HCT116 (cell line): Measurements from ENCODE around the gene NUP153. TPM values are rescaled to one million over a fixed set of nuclear protein-coding genes. Genes with fewer than 3 reads are reported as not detected.

Source experiments
- ATAC-seq: fragments of 200-7000 bp; cut with Tn5 transposase; 2 replicates; pipeline ENCODE4 v1.9.1; 2020; ENCODE audit warnings: mild to moderate bottlenecking, moderate library complexity
- BruUV-seq: library from RNA; stranded (reverse); fragments of 400-500 nt; replicated peaks from 2 replicates; lab custom pipeline; 2021; lab: Mats Ljungman, UMichigan
- CTCF ChIA-PET: fragments of 300-600 bp; sonication (Branson Sonifier 250); formaldehyde crosslinking; loops from one replicate; lab custom pipeline; 2021; ENCODE audit warnings: antibody characterized with exemption; lab: Charles Lee
- POLR2A ChIA-PET: fragments of 300-600, 350-600 bp; sonication (Branson Sonifier 250); formaldehyde crosslinking; loops from one replicate; lab custom pipeline; 2021; ENCODE audit warnings: antibody characterized with exemption; lab: Charles Lee
- RAD21 ChIA-PET, 2 experiments: fragments of 300-600 bp; sonication (Branson Sonifier 250); formaldehyde crosslinking; loops; one replicate each; lab custom pipeline; 2023; ENCODE audit warnings: low total read pairs in 2 of 2; ENCODE audit not compliant: uncharacterized antibody in 2 of 2, unreplicated experiment in 2 of 2, low non-redundant PET in 1 of 2; lab: Charles Lee
- DNase-seq: peaks from one replicate; pipeline ENCODE4 v3.0.0-alpha.2; 2010; ENCODE audit warnings: low read depth, low spot score
- H2AFZ ChIP-seq: fragments of 200-600 bp; shearing (Covaris generic), sonication (generic); 2 replicates; pipeline ENCODE4 v1.6.1; 2017; ENCODE audit warnings: low read depth, mixed run types, mixed read lengths, antibody characterized with exemption, low read length; ENCODE audit not compliant: poor library complexity, severe bottlenecking
- H3K27ac ChIP-seq: 2 replicates; pipeline ENCODE4 v1.5.1; 2012; ENCODE audit warnings: low read depth, low read length
- H3K27me3 ChIP-seq: fragments of 200-600 bp; sonication (generic); 2 replicates; pipeline ENCODE4 v1.6.1; 2016; ENCODE audit warnings: mixed run types, low read length, mixed read lengths; ENCODE audit not compliant: insufficient read depth
- H3K36me3 ChIP-seq, 2 experiments: fragments of 200-500 bp in 1 of 2; fragments of 200-600 bp in 1 of 2; sonication (Bioruptor generic) in 1 of 2; sonication (generic) in 1 of 2; 2 replicates each; pipeline versions ENCODE4 v1.5.1 to v1.6.1; 2014 to 2016; ENCODE audit warnings: low read length in 2 of 2, inconsistent platforms in 1 of 2, mixed read lengths in 1 of 2, mixed run types in 1 of 2; ENCODE audit not compliant: insufficient read depth in 2 of 2, control insufficient read depth in 1 of 2
- H3K4me1 ChIP-seq, 2 experiments: fragments of 200-600 bp in 1 of 2; sonication (generic) in 1 of 2; 2 replicates each; pipeline versions ENCODE4 v1.5.1 to v1.6.1; 2012 to 2017; ENCODE audit warnings: low read length in 2 of 2, inconsistent platforms in 1 of 2, mild to moderate bottlenecking in 1 of 2, mixed read lengths in 1 of 2, mixed run types in 1 of 2, moderate library complexity in 1 of 2; ENCODE audit not compliant: insufficient read depth in 2 of 2, control insufficient read depth in 1 of 2
- H3K4me2 ChIP-seq: fragments of 200-600 bp; sonication (generic); 2 replicates; pipeline ENCODE4 v1.6.1; 2017; ENCODE audit warnings: mixed run types, low read length, mixed read lengths
- H3K4me3 ChIP-seq, 2 experiments: fragments of 200-600 bp in 1 of 2; sonication (generic) in 1 of 2; replicated peaks in 1 of 2; 2 replicates each; pipeline ENCODE4 v1.5.1; 2011 to 2016; ENCODE audit warnings: low read length in 2 of 2, control low read depth in 1 of 2, low read depth in 1 of 2, mild to moderate bottlenecking in 1 of 2, mixed read lengths in 1 of 2, mixed run types in 1 of 2
- H3K79me2 ChIP-seq: fragments of 200-600 bp; sonication (generic); 2 replicates; pipeline ENCODE4 v1.6.1; 2017; ENCODE audit warnings: mild to moderate bottlenecking, mixed run types, low read length, moderate library complexity, mixed read lengths; ENCODE audit not compliant: insufficient read depth
- H3K9ac ChIP-seq: fragments of 200-600 bp; sonication (generic); 2 replicates; pipeline ENCODE4 v1.6.1; 2016; ENCODE audit warnings: low read length, mixed read lengths
- H3K9me2 ChIP-seq: fragments of 200-600 bp; sonication (generic), shearing (Covaris generic); 2 replicates; pipeline ENCODE4 v1.6.1; 2017; ENCODE audit warnings: mixed run types, mild to moderate bottlenecking, moderate library complexity; ENCODE audit not compliant: insufficient read depth
- H3K9me3 ChIP-seq, 2 experiments: fragments of 200-500 bp in 1 of 2; fragments of 200-600 bp in 1 of 2; sonication (Bioruptor generic) in 1 of 2; sonication (generic) in 1 of 2; 2 replicates each; pipeline ENCODE4 v1.6.1; 2014 to 2017; ENCODE audit warnings: low read length in 2 of 2, mixed read lengths in 2 of 2, inconsistent platforms in 1 of 2, low read depth in 1 of 2, mild to moderate bottlenecking in 1 of 2, mixed run types in 1 of 2, moderate library complexity in 1 of 2; ENCODE audit not compliant: control insufficient read depth in 1 of 2, insufficient read depth in 1 of 2
- H4K20me1 ChIP-seq: fragments of 200-600 bp; sonication (generic), shearing (Covaris generic); 2 replicates; pipeline ENCODE4 v1.6.1; 2017; ENCODE audit warnings: mixed run types, mild to moderate bottlenecking, moderate library complexity; ENCODE audit not compliant: insufficient read depth
- ATF3 ChIP-seq: IDR thresholded peaks from 2 replicates; pipeline ENCODE4 v1.6.1; 2012
- CEBPB ChIP-seq: IDR thresholded peaks from 2 replicates; pipeline ENCODE4 v1.6.1; 2012; ENCODE audit warnings: low read depth
- CTCF ChIP-seq, 3 experiments: fragments of 200-600 bp in 1 of 3; sonication (generic) in 1 of 3; IDR thresholded peaks in 2 of 3; conservative IDR thresholded peaks in 1 of 3; 2 replicates each; pipeline ENCODE4 v1.5.1; 2012 to 2017; ENCODE audit warnings: low read depth in 2 of 3, low read length in 2 of 3, antibody characterized with exemption in 1 of 3, borderline replicate concordance in 1 of 3, control low read depth in 1 of 3, mild to moderate bottlenecking in 1 of 3, mixed read lengths in 1 of 3, mixed run types in 1 of 3, moderate library complexity in 1 of 3; ENCODE audit not compliant: insufficient read depth in 1 of 3
- ELF1 ChIP-seq: IDR thresholded peaks from 2 replicates; pipeline ENCODE4 v1.6.1; 2012; ENCODE audit warnings: low read depth, borderline replicate concordance
- EZH2phosphoT487 ChIP-seq: fragments of 200-600 bp; IDR thresholded peaks from 2 replicates; pipeline ENCODE4 v1.6.1; 2018; ENCODE audit warnings: antibody characterized with exemption, borderline replicate concordance
- JUND ChIP-seq: IDR thresholded peaks from 2 replicates; pipeline ENCODE4 v1.6.1; 2012
- MAX ChIP-seq: IDR thresholded peaks from 2 replicates; pipeline ENCODE4 v1.6.1; 2012
- POLR2A ChIP-seq: IDR thresholded peaks from 2 replicates; pipeline ENCODE4 v1.7.0; 2011; ENCODE audit warnings: borderline replicate concordance; ENCODE audit not compliant: insufficient read depth, insufficient read length; ENCODE audit errors: extremely low read depth
- POLR2AphosphoS5 ChIP-seq: IDR thresholded peaks from 2 replicates; pipeline ENCODE4 v1.6.1; 2011; ENCODE audit warnings: mild to moderate bottlenecking, low read depth, low read length, moderate library complexity
- RAD21 ChIP-seq: IDR thresholded peaks from 2 replicates; pipeline ENCODE4 v1.6.1; 2012; ENCODE audit warnings: low read depth, mild to moderate bottlenecking
- SIN3A ChIP-seq: IDR thresholded peaks from 2 replicates; pipeline ENCODE4 v1.6.1; 2012; ENCODE audit warnings: low read depth
- SRF ChIP-seq: IDR thresholded peaks from 2 replicates; pipeline ENCODE4 v1.6.1; 2012; ENCODE audit warnings: low read depth
- TCF7L2 ChIP-seq: IDR thresholded peaks from 2 replicates; pipeline ENCODE4 v1.7.0; 2011; ENCODE audit warnings: borderline replicate concordance, inconsistent platforms; ENCODE audit not compliant: insufficient read depth, insufficient read length; ENCODE audit errors: extremely low read depth
- ZBTB33 ChIP-seq: IDR thresholded peaks from 2 replicates; pipeline ENCODE4 v1.6.1; 2011; ENCODE audit warnings: mild to moderate bottlenecking, low read length, moderate library complexity; ENCODE audit not compliant: insufficient replicate concordance; ENCODE audit errors: extremely low read depth
- ZFX ChIP-seq: fragments of 450-650 bp; IDR thresholded peaks from 2 replicates; pipeline ENCODE4 v1.6.1; 2017
- intact Hi-C: fragments of 100-400 bp; cut with micrococcal nuclease; formaldehyde crosslinking; loops from 2 replicates; pipeline ENCODE4 v1.10.0; 2022
- total RNA-seq: library from RNA; stranded (reverse); gene quantifications from one replicate; pipeline ENCODE4 v1.2.1, GENCODE V29; 2021; ENCODE audit not compliant: unreplicated experiment

NUP153 gene
- total RNA-seq, 1 experiment from 2014 or later: 51.6 TPM

DNA sequence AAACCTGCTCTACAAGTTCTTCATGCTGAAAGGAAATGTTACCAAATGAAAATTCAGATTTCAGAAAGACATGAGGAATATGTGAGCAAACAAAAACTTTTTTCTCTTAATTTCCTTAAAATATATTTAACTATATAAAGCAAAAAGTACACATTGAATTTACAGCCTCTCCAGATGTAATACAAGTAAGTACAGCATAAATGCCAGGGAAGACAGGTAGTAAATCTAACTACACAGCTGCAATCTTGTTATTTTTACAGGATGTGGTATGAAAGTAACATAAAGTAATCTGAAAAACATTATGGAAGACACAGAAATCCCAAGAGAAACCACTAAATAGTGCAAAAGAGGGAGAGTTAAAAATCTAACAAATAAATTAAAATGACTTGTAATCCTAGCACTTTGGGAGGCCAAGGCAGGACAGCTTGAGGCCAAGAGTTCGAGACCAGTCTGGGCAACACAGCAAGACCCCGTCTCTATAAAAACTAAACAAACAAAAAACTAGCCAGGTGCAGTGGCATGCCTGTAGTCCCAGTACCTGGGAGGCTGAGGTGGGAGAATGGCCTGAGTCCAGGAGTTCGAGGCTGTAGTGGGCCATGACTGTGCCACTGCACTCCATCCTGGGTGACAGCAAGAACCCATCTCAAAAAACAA is 55.9 kb downstream of the NUP153 start:
- H3K79me2 ChIP-seq: peaks cover 72% of the 10 kb centered on the region
- no peak overlapping the region for H3K4me3 ChIP-seq
- no peak for ATAC-seq
- intact Hi-C loops: no loop called here
- no peak overlapping the region for H3K27ac ChIP-seq
- no peak for DNase-seq
- no peaks in the 10 kb centered on the region for H3K9me3 ChIP-seq
- ChIA-PET CTCF (no interaction called here), POLR2A (no interaction called here), RAD21 (no interaction called here)
- no peak for TF ChIP-seq CTCF (IDR thresholded peaks at IDR 0.05 in 2 of 3, conservative IDR thresholded peaks at IDR 0.05 in 1 of 3; ENCODE audit: borderline replicate concordance in 1 of 3, insufficient read depth in 1 of 3, low read depth in 2 of 3, low read length in 2 of 3)
- TF ChIP-seq POLR2AphosphoS5: no peak
- no peak for TF ChIP-seq RAD21
- no peak for TF ChIP-seq CEBPB
- TF ChIP-seq MAX: no peak
- TF ChIP-seq ZFX: no peak
- TF ChIP-seq ZBTB33: no peak
- TF ChIP-seq TCF7L2: no peak
- TF ChIP-seq ELF1: no peak
- no peak for TF ChIP-seq JUND
- no peak for TF ChIP-seq POLR2A
- no peak for TF ChIP-seq ATF3
- no peak for TF ChIP-seq EZH2phosphoT487
- no peak for TF ChIP-seq SIN3A
- no peak for TF ChIP-seq SRF
- no TSS peak for BruUV-seq
- H3K4me2 ChIP-seq: no peak overlapping the region
- no peaks in the 10 kb centered on the region for H3K4me1 ChIP-seq
- no peaks in the 10 kb centered on the region for H3K27me3 ChIP-seq
- no peaks in the 10 kb centered on the region for H4K20me1 ChIP-seq
- no peaks in the 10 kb centered on the region for H3K9me2 ChIP-seq
- peaks cover 26 to 34% of the 10 kb centered on the region in 2 experiments for H3K36me3 ChIP-seq
- no peak overlapping the region for H3K9ac ChIP-seq
- no peak overlapping the region for H2AFZ ChIP-seq
